Right lung (tissue), 5 donors: ENCODE data around the gene KCNMB4. TPM values are rescaled to one million over a fixed set of nuclear protein-coding genes. Genes with fewer than 3 reads are reported as not detected.

ENCODE experiments used
- DNase-seq, 2 donors: peaks; one replicate each; pipeline ENCODE4 v3.0.0-alpha.2; 2013
- polyA plus RNA-seq, 5 donors: library from polyadenylated mRNA; unstranded; fragments of 120-200 nt; gene quantifications; one replicate each; pipeline versions ENCODE4 v1.2.1 to v1.2.3, GENCODE V29; 2013; ENCODE audit warnings: inconsistent platforms in 1 of 5, low replicate concordance in 1 of 5; ENCODE audit not compliant: insufficient read length in 5 of 5, insufficient read depth in 1 of 5

Gene KCNMB4
- polyA plus RNA-seq, 5 donors, result 21.4 to 27.2 (median 23.6) TPM

DNA sequence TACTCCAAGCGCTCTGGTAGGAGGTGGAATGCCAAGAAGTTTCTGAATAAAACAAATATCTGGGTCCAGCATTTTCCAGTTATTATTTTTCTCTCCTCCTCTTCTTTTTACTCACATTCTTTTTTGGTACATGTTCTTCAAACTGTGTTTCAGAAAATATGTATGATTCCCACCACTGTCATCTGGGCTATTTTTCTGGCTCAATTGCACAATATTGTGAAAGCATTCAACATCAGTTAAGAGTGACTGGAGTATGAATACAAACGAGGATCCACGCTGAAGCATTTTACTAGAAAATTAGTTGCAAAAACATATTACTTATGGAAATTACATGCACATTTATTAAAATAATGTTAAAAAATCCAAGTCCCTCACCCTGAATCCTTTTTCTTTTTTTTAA is 61.5 kb downstream of the KCNMB4 start:
- DNase-seq, result no peak

DNA sequence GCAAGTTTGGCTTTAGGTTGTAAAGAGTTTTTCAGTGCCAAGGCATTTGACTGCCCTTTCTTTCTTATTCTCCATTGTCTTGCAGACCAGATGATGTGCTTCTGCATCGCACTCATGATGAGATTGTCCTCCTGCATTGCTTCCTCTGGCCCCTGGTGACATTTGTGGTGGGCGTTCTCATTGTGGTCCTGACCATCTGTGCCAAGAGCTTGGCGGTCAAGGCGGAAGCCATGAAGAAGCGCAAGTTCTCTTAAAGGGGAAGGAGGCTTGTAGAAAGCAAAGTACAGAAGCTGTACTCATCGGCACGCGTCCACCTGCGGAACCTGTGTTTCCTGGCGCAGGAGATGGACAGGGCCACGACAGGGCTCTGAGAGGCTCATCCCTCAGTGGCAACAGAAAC is 64.3 kb downstream of the KCNMB4 start:
- no peak for DNase-seq

DNA sequence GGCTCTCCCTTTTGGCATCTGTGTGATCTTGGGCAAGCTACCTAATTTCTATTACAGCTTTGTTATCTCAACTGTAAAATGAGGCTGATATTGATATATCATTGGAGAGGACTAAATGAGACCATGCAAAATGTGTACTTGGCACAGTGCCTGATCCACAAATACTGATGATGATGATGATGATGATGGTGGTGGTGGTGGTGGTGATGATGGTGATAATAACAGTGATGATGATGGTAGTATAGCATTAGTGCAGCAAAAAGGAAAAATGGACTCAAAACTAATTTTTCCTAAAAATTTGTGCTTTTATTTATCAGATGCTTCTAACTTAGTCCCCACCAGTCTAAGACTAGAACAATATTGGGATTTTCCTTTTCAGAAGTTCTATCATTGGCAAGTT is 70.7 kb downstream of the KCNMB4 start:
- no peak for DNase-seq

DNA sequence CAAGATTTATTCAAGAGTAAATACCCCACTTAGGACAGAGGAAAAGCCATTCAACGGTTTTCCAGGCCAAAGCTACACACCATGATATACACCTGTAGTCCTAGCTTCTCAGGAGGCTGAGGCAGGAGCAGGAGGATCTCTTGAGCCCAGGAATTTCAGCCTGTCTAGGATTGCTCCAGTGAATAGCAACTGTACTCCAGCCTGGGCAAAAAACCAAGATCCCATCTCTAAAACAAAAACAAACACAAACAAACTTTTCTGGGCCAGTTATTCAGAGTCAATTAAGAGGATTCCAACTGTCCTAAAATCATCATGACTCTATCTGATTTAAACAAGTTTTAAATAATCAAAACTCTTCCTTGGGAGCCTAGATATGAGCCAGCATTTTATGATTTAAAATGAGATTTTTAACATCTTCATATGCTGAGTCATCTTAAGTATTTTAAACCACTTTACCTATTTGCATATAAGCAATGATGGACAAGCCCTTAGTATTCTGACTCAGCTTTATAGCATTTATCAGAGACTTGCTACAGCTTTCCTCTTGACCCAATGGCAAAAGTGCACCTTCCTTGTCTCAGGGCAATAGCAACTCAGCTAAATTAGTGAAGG is 77.1 kb downstream of the KCNMB4 start:
- DNase-seq, result peak in 1 of 2 donors; percentile 18

DNA sequence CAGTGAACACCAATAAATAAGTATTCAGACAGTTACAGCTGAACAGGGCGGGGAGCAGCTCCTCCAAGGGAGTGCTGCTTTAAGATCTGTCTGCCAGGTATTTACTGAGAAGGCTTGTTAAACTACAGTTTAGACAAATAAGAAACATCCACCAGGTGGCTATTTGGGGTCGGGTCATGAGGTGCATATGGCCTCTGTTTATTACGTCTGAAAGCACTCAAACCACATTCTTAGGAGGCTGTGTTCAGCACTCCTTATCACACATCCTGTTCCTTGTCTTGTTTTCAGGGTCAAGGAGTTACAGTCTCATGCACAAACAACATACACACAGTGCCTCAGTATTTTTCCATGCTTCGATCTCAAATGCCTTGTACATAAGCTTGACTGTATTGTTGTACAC is 78.8 kb downstream of the KCNMB4 start:
- DNase-seq, result no peak

DNA sequence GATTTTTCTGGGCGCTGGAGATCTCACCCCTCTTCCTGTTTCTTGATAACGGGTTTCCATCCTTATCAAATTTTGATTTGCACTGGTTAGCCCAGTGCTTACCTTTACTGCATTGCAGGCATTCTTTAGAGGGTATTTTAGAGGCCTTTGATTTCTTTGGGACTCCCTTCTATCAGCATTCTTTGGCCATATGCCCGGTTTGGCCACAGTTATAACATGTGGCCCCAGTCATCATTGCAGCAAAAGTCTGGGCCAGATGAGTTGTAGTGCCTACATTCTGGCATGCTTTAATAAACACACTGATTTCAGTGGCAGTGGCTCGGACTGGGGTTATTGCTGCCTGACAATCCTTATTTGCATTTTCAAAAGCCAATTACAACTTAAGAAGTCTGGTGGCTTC is 82.3 kb downstream of the KCNMB4 start:
- no peak for DNase-seq

DNA sequence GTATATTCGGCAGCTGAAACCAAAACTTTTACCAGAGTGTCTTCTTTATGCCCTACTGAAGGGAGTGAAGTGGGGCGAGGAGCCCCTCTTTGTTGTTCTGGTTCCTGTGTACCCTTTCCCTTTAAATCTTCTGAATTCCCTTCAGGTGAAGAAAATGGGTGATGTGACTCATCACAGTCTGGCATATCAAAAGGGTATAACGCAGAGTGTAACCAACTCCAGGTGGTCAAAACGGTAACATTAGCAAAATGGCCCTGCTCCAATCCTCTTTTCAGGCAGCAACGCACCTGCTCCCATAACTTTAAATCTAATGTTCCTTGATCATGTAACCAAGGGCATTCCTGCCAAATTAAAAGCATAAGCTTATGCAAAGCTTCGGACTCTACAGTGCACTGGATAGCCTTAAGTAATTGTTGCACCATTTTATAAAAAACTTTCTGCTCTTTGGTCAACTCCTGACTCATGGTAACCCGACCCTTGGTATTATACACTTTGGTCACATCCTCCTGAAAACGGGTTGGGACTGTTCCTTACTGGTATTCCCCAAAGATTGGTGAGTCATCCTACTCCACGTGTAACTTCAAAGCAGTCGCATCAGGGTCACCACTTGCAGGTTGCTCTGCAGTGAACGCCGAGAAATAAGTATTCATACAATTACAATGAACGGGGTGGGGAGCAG is 83.1 kb downstream of the KCNMB4 start:
- no peak for DNase-seq

DNA sequence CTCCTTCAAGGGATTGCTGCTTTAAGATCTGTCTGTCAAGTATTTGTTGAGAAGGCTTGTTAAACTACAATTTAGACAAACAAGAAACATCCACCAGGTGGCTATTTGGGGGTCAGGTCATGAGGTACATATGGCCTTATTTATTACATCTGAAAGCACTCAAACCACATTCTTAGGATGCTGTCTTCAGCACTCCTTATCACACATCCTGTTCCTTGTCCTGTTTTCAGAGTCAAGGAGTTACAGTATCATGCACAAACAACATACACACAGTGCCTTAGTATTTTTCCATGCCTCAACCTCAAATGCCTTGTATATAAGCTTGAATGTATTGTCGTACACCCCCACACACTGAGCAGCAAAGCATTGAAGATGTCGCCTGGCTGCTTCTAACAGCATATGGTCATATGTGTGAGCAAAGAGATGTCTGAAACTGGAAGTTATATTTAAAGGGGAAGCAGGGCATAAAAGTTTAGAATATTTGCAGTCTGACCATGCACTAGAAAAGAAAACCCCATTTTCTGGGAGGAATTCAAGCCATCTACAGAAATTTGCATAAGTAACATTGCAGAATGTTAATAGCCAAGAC is 83.8 kb downstream of the KCNMB4 start:
- DNase-seq, result no peak

DNA sequence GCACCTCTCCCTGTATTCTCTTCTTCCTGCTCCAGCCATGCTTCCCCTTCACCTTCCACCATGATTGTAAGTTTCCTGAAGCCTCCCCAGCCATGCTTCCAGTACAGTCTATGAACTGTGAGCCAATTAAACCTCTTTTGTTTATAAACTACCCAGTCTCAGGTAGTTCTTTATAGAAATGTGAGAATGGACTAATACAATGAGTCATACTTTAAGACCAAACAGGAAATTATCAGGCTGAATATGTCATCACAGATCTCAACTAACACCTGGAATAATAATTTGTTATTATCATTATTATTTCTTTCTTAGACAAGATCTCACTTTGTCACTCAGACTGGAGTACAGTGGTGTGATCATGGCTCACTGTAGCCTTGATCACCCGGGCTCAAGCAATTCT is 85.4 kb downstream of the KCNMB4 start:
- no peak for DNase-seq

DNA sequence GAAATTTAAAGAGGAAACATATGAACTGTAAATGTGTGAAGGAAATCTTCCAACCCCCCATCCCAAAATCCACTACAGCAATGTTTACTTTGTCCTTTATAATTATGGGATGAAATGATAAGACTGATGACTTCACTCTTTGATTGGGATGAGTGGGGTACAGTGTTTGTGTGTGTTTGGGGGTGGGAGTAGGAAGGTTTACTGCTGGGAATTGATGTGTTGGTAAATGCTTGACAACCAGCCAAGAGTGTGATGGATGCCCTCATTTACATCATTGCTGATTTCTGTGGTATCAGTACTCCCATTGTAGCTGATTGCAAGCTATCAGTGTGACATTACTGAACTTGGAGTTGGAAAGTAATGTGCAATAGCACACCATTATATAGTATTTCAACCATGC is 90.9 kb downstream of the KCNMB4 start:
- DNase-seq, result no peak

DNA sequence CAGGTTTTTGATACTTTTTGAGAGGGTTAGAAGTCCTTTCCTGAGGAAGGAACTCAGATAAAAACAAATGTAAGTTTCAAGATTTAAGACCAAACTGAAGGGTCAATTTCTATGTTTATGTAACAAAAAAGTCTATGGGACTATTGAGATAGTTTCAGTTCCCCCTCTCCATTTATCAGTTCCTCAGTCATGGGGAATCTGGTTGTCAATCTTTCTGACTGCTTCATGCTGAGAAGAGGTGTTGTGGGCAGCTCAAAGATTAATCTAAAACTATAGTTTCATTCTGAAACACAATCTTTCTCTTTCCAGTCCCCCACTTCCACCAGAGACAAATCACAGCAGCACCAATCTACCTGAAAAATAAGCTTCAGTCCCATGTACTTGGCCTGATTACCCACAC is 93.7 kb downstream of the KCNMB4 start:
- no peak for DNase-seq

DNA sequence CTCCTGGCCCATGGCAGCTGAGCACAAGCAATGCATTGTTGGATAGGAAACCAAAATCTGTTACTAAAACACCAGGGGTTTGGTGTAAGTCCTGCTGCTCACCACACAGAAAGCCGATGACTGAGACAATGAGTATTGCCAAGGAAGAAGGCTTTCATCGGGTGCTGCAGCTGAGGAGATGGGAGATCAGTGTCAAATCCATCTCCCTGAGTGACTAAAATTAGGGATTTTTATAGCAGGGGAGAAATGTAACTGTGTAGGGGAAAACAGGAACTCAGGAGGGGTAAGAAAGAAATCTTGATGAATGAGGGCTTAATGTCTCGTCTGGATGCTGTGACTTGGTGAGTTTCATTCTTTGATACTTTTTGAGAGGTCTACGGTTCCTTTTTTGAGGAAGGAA is 97.9 kb downstream of the KCNMB4 start:
- DNase-seq, result no peak

DNA sequence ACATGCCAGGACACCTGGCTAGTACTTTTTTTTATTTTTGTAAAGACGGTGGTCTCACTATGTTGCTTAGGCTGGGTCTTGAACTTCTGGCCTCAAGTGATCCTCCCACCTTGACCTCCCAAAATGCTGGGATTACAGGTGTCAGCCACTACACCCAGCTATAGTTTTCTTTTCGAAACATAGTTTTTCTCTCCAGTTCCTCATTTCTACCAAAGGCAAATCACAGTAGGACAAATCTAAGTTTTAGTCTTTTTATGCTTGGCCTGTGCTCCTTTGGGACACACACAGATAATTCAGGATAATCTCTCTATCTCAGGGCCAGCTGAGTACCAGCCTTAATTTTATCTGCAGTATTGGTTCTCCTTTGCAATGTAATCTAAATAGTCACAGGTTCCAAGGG is 100.7 kb downstream of the KCNMB4 start:
- no peak for DNase-seq

DNA sequence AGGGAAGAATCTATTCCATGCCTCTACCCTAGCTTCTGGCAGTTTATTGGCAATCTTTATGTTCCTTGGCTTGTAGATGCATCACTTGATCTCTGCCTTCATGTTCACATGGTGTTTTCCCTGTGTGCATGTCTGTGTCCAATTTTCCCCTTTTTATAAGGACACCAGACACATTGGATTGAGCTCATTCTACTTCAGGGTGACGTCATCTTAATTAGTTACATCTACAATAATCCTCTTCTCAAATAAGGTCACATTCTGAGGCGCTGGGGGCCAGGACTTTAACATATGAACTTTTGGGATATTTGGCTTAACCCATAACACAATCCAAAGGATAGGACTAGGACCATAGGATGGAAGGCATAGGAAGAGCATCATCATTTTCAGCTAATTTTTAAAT is 101.4 kb downstream of the KCNMB4 start:
- DNase-seq, result no peak

DNA sequence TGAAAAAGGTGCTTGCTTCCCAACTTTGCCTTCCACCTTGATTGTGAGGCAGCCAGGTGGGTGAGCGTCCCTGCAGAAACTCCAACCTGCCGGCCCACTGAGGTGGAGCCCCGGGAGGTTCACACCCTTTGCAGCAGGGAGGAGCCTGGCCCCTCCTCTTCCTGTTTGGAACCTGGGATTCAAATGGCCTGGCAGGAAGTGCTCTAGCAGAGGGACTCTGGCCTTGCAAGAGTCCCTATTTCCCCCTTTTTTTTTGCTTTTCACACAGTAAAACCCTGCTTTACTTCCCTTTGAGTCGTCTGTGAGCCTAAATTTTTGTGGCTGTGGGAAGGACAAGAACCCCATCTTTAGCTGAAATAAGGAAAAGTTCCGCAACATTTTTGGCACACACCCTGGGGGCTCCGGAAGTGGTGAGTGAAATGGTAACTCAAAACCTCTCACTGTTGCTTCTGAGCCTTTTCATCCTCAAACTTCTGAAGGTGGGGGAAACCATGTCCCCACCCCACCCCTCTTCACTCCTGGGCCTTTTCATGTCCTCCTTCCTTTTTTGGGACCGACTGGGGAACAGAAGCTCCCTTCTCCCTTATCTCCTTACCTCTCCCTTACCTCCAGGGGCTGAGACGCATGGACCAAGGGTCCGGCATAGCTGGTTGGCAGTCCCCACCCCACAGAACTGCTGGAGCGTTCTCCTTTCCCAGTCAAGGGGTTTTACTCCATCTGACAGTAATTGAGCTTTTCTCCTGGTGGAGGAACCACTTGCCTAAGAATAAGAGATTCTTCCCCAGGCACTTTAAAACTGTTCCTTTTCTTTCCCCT is 102.0 kb downstream of the KCNMB4 start:
- DNase-seq, result no peak

DNA sequence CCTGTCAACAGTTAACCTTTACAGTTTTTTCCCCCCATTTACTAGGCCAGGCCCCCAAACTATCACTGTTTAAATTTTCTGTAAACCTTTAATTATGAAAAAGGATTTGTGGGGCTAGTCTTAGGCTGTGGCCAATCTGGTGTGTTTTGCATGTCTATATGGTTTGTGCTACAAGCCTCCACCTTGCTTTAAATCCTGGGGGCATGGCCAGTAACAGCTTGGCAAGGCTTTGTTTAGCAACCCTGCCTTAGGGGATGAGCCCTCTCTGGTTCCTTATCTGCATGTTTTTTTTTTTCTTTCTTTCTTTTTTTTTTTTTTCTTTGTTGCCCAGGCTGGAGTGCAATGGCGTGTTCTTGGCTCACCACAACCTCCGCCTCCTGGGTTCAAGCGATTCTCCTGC is 102.7 kb downstream of the KCNMB4 start:
- DNase-seq, result no peak

DNA sequence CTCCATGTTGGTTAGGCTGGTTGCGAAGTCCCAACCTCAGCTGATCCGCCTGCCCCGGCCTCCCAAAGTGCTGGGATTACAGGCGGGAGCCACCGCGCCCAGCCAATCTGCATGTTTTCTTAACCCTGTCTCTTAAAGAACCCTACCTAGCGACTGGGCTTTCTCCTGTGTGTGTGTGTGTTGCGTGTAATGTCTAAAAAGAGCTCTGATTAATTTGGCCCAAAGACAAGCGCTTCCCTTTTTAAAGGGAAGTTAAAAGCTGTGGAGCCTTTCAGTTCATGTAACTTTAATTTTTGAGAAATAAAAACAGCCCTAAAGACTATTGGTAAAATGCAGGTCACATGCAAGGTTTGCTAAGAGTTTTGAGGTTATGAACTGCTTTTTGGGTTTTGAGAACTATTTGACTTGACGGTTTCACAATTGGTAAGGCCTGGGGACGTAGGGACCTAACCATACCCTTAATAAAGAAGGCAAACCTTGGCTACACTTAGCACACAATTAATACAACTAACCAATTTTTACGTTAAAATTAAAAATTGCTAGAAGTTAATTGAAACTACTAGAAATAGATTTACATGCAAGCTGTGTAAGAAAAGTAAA is 103.2 kb downstream of the KCNMB4 start:
- DNase-seq, result no peak

DNA sequence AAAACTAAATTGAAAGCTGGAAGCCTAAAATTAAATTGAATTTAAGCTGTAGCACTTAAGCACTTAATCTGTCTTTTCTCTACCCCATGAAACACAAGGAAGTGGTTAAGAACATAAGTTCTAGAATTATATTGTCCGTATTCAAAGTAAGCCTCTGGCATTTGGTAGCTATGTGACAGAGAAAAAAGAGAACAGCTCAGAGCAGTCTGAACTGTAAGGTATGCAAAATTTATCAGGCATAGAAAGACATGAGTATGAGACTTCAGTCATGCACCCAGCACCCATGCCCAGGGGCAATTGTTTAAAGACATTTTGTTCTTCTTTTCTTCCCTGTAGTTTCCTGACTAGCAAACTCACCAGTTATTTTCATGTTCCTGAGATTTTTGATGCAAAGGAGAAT is 116.7 kb downstream of the KCNMB4 start:
- no peak for DNase-seq
